Hematopoietic multipotent progenitor cell treated with erythropoietin and hydrocortisone succinate and interleukin-3 and kit ligand, for 6 days (in vitro differentiated cells): Measurements from ENCODE around the gene C10orf62.

Source experiments
- DNase-seq: peaks from one replicate; pipeline ENCODE4 v3.0.0-alpha.2; 2015

C10orf62 gene

GRCh38 chr10:97587183-97587582, 2.3 kb upstream of the C10orf62 start:
- DNase-seq, result no peak

- DNase-seq, result no peak
Measured at GRCh38 chr10:97590082-97590747, 694 bp downstream of the C10orf62 start.

DNA sequence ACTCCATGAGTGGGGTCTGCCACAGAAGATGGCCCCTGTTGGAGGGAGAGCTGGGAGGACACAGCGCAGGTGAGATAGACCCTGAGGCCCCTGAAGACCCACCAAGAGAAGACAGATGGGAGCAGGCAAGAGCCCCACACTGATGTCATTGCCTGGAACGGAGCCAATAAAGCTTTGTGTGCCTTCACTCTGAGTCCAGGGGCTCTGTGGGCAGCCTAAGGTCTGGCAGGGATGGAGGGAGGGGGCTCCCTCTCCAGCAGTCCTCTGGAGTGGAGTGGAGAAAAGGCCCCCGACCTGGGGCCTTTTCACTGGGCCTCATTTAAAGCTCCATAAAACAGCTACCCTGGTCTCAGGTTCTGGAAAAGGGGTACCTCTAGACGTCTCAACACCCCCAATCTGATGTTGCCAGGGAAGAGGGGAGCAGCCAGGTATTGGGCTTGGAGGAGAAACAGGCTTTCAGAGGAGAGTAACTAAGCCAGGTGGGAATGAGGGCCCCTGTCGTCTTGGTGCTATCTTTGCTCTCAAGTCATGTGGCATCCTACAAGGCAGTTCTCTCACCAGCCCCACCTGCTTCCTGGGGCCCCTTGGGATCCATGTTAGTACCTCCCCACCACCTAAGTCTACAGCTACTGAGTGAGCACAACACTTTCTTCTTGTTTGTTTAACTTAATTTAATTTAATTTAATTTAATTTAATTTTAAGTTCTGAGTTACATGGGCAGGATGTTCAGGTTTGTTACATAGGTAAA, 1.4 kb downstream of the C10orf62 start:
- DNase-seq, result peak; percentile 24

DNA sequence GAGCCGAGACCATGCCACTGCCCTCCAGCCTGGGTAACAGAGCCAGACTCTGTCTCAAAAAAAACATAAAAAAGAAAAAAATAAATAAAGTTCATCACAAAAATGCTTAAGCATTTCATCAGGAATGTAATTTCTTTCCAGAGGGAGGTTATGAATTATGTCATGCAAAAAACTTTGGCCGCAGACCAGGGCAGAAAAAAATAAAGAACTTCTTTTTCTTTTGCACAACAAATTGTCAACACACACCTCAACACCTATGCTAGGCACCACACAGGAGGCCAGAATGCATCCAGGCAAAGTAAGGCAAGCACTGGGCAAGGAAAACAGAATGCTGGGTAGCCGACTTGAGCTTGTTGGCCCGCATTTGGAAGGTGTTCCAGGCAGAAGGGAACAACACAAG, 3.9 kb downstream of the C10orf62 start:
- no peak for DNase-seq

DNA sequence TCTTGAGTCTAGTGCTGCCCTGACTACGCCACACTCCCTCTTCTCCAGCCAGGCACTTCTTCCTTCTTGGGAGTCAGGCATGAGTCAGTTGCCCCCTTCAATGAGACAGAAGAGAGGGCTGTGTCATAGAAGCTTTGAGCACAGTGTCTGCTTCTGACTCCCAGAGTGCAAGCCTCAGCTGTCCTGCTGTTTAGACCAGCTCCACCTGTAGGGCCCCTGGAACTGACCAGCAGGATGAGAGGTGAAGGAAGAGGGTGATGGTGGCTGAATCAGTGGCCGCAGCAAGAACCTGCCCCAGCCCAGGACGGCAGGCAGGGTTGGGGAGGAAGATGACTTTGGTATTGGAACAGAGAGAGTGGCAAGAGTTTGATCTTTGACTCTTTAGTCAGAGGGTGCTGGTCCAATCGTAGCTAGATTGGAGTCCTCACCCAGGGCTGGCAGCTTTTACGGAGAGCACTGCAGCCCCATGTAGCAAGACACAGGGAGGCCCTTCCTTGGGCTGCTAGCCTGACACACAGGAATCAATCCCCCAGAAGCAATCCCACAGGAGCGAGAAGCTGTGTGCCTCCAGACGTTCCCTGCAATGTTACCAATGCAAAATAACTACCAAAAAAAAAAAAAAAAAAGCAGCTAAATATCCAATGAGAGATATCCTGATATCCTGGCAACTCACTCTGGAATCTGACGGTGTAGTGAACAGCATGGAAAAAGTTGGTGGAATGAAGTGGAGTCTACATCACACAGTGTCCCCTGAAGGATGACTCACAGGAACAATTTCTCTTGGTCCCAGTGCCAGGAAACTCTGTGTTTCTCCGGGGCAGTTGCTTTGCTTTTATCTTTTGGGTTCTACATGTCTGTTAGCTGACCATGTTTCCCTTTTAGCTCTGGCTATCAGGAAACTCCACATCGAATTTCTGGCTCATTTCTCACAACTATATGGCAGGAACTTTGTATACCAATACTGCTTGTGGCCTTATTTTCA, 6.9 kb downstream of the C10orf62 start:
- peak; percentile 45 for DNase-seq

- DNase-seq, result peak; percentile 25
Measured at GRCh38 chr10:97597778-97598177, 8.3 kb downstream of the C10orf62 start.

GRCh38 chr10:97598407-97599271, 9.1 kb downstream of the C10orf62 start:
- DNase-seq, result no peak

- DNase-seq, result no peak
Measured at GRCh38 chr10:97599272-97599619, 9.7 kb downstream of the C10orf62 start.

DNA sequence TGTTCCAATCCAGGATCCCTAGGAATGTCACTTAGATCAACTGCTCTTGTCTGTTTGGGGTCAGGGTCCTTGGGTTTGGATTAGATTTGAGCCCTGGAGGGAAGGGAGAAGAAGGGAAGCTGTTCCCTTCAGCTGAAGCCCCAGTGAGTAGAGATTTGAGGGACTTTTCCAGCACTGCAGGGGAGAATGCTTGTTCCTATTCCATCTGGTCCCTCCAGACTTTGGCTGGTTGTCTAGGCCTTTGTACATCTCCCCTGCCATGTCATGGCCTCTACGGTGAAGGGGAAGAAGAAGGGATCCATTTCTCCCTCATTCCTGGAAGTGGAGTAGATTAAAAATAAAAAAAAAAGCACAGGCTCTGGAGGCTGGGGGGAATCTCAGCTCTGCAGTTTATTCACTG, 11.1 kb downstream of the C10orf62 start:
- no peak for DNase-seq

DNA sequence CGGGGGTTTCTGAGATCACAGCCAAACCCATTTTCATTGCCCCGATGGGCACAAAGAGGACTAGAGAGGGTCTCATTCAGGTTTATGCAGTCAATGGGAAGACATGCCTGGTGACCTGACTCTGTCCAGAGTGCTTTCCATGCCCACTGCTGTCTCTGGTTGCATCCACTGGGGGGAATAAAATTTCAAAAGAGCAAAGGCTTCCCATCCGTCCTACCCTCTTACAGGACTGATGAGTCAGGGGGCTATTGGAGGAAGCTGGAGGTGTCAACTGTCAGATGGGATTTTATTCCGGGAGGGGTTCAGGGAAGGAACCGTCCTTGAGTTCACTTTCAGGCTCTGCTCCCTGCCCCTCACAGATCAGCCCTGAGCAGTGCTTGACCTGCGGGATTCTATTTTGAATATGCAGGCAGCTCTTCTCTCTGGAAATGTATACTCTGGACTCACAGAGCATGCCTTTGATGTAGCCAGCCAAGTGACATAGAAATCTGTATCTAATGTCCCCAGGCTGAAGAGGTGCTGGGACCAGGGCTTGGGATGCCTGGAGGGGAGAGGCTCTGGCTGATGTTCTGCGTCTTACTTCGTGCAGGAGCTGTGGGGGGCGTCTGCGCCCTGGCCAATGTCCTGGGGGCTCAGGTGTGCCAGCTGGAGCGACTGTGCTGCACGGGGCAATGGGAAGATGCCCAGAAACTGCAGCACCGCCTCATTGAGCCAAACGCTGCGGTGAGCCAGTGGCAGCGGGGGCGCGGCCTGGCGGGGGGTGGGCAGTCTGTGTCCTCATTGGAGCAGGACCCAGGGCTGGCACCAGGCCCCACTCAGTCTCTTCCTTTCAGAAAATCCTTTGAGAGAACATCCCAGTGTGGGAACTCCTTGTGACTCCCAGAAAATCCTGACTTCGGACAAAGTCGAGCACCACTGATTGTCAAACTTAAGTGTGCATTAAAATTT, 12.0 kb downstream of the C10orf62 start:
- DNase-seq, result no peak

- DNase-seq, result no peak
Measured at GRCh38 chr10:97607095-97607636, 17.6 kb downstream of the C10orf62 start.

GRCh38 chr10:97608991-97609561, 19.6 kb downstream of the C10orf62 start:
- DNase-seq, result no peak

DNA sequence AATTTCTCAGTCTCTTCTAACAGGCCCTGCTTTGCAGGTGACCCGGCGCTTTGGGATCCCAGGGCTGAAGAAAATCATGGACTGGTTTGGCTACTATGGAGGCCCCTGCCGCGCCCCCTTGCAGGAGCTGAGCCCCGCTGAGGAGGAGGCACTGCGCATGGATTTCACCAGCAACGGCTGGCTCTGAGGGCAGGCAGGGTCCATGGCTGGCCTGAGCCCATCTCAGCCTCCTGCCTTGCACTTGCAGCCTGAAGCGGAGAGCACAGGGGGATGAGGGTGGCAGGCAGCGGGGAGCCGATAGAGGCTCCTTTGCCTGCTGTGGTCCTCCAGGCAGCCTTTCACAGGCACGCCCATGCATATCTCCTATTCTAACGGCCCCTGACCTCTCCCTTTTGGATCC, 22.0 kb downstream of the C10orf62 start:
- no peak for DNase-seq

- DNase-seq, result peak; percentile 59
Measured at GRCh38 chr10:97612386-97612785, 22.9 kb downstream of the C10orf62 start.

DNA sequence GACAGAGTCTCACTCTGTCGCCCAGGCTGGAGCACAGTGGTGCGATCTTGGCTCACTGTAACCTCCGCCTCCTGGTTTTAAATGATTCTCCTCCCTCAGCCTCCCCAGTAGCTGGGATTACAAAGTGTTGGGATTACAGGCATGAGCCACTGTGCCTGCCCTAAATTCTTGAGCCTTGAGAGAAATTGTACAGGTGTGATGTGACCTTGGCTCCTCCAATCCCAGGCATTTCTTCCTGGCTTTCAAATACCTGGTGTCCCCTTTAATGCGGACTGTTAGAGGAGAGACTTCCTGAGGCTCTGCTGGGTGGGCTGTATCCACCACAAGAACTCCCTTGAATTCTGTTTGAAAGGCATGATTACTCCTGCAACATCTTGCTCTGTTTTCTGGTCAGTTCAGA, 28.8 kb downstream of the C10orf62 start:
- DNase-seq, result no peak

DNA sequence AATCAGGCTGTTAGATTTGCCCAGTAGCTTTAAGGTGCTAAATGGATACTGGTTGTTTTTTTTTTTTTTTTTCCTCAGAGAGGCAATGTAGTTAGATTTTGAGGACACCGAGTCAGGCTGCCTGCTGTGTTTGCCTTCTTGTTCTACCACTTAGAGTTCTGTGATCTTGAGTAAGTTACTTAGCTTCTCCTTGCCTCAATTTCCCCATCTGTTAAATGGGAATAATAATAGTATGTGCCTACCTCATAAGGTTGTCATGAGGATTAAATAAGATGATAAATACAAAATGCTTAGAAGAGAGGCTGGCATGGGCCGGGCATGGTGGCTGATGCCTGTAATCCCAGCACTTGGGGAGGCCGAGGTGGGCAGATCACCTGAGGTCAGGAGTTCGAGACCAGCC, 29.2 kb downstream of the C10orf62 start:
- DNase-seq, result no peak

- no peak for DNase-seq
Measured at GRCh38 chr10:97623277-97623676, 33.8 kb downstream of the C10orf62 start.

DNA sequence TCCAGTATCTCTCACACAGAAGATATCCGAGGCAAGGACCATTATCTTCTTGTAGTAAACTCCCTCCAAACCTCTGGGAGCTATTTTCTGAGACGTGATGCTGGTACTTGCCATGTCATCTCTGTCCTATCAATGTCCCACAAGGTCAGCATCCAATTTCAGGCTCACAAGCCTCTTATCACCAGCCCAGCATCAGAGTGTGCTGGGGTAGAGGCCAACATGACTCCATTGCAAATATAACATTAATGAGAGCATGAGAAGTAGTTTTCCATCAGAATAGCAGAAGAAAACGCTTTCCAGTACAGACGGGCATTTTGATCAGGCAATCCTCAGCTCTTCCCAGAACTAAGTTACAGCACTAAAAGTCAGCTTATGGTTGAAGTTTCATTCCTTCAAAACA, 38.2 kb downstream of the C10orf62 start:
- DNase-seq, result peak; percentile 64

- DNase-seq, result no peak
Measured at GRCh38 chr10:97628228-97628627, 38.7 kb downstream of the C10orf62 start.

DNA sequence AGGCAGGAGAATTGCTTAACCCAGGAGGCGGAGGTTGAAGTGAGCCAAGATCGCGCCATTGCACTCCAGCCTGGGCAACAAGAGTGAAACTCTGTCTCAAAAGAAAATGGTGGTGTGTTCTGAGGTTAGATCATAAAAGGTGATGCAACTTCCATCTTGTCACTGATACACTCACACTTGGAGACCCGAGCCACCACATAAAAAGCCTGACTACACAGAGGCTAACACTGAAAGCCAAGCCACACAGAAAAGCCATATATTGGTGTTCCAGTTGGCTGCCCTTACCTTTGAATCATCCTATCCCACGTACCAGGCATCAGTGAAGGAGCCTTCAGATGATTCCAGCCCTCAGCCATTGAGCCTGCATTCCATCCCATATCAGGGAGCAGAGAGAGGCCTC, 39.8 kb downstream of the C10orf62 start:
- no peak for DNase-seq

DNA sequence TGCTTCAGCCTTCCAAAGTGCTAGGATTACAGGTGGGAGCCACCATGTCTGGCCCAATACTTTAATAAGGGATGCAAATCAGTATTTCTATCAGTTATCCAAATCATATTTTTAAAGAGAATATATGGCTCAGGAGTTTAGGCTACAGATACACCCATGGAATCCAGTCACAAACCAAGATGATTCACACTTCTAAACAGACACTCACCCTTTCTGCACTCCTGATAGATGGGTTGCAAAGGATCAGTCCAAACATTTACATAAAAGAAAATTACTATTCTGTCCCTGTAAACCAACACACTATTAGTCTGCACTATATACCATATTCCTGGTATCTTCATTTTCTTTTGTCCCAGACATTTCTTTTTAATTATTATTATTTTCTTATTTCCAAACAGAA, 41.6 kb downstream of the C10orf62 start:
- no peak for DNase-seq
